Thyroid gland (tissue), 4 donors: ENCODE results near the gene FBXO17. TPM values are rescaled to one million over a fixed set of nuclear protein-coding genes. Genes with fewer than 3 reads are reported as not detected.

Experiments
- DNase-seq, 2 donors: peaks; one replicate each; pipeline ENCODE4 v3.0.0-alpha.2; 2019
- H3K27ac ChIP-seq, 3 donors: fragments of 200-600 bp; sonication (generic); 1 replicate in 2 of 3; 2 replicates in 1 of 3; pipeline ENCODE4 v1.5.1; 2016 to 2019; ENCODE audit warnings: mild to moderate bottlenecking in 1 of 3, moderate library complexity in 1 of 3
- H3K27me3 ChIP-seq: fragments of 200-600 bp; sonication (generic); one replicate; pipeline ENCODE4 v1.5.1; 2019
- H3K36me3 ChIP-seq, 2 donors: fragments of 200-600 bp; sonication (generic); one replicate each; pipeline ENCODE4 v1.5.1; 2016 to 2019
- H3K4me1 ChIP-seq, 2 donors: fragments of 200-600 bp; sonication (generic); one replicate each; pipeline ENCODE4 v1.5.1; 2017 to 2019
- H3K4me3 ChIP-seq, 3 donors: fragments of 200-600 bp; sonication (generic); replicated peaks in 1 of 3; 1 replicate in 2 of 3; 2 replicates in 1 of 3; pipeline ENCODE4 v1.5.1; 2016; ENCODE audit warnings: mild to moderate bottlenecking in 1 of 3
- H3K9me3 ChIP-seq: fragments of 200-600 bp; sonication (generic); one replicate; pipeline ENCODE4 v1.5.1; 2017
- POLR2A ChIP-seq, 2 donors: fragments of 450-650 bp; IDR thresholded peaks; one replicate each; pipeline ENCODE4 v1.6.1; 2017; ENCODE audit warnings: antibody characterized with exemption in 2 of 2, mild to moderate bottlenecking in 2 of 2, moderate library complexity in 1 of 2
- WGBS, 2 donors: methylation state at CpG; one replicate each; pipeline ENCODE4 v1.1.5; 2017; 5-methylcytosine and 5-hydroxymethylcytosine counted together
- intact Hi-C: fragments of 100-400 bp; cut with DNase I; formaldehyde crosslinking; loops from one replicate; pipeline ENCODE4 v1.15.1; 2023
- total RNA-seq, 4 donors: library from RNA; depleted of rRNA; stranded (reverse); fragments of >200 nt; gene quantifications; one replicate each; pipeline ENCODE4 v1.2.3, GENCODE V29; 2016
- TF ChIP-seq, protein P1 (sequence below), 6 experiments: fragments of 200-600 bp in 3 of 6; fragments of 450-650 bp in 3 of 6; sonication (generic) in 3 of 6; IDR thresholded peaks; one replicate each; pipeline ENCODE4 v1.5.1; 2016 to 2019; ENCODE audit warnings: antibody characterized with exemption in 6 of 6, mild to moderate bottlenecking in 2 of 6, inconsistent platforms in 1 of 6, moderate library complexity in 1 of 6

The FBXO17 gene
- total RNA-seq, 4 donors from 2014 or later: 4.3 to 18.0 (median 8.1) TPM

- intact Hi-C loops: no loop called here
- no peak for DNase-seq
- no peaks in the 10 kb centered on the region for H3K9me3 ChIP-seq
- no peaks in the 10 kb centered on the region for H3K27me3 ChIP-seq
- 5 to 6% methylated on average over 8 of the region's 8 CpGs for WGBS, 2 donors
- TF ChIP-seq POLR2A (IDR thresholded peaks at IDR 0.05): no peak
- TF ChIP-seq, protein P1, sequence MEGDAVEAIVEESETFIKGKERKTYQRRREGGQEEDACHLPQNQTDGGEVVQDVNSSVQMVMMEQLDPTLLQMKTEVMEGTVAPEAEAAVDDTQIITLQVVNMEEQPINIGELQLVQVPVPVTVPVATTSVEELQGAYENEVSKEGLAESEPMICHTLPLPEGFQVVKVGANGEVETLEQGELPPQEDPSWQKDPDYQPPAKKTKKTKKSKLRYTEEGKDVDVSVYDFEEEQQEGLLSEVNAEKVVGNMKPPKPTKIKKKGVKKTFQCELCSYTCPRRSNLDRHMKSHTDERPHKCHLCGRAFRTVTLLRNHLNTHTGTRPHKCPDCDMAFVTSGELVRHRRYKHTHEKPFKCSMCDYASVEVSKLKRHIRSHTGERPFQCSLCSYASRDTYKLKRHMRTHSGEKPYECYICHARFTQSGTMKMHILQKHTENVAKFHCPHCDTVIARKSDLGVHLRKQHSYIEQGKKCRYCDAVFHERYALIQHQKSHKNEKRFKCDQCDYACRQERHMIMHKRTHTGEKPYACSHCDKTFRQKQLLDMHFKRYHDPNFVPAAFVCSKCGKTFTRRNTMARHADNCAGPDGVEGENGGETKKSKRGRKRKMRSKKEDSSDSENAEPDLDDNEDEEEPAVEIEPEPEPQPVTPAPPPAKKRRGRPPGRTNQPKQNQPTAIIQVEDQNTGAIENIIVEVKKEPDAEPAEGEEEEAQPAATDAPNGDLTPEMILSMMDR (IDR thresholded peaks at IDR 0.05): no peak
- peaks cover 3% of the 10 kb centered on the region in 2 donors for H3K36me3 ChIP-seq
- peaks cover 17 to 22% of the 10 kb centered on the region in 2 donors for H3K4me1 ChIP-seq
- H3K4me3 ChIP-seq: peak overlapping the region; percentile 86 to 92 (median 89)
- H3K27ac ChIP-seq: peak overlapping the region; percentile 66 to 87 (median 81)
Measured at GRCh38 chr19:38900202-38900629, 75.3 kb downstream of the FBXO17 start.

GRCh38 chr19:38899447-38900201 is 75.9 kb downstream of the FBXO17 start, which contains the start of the genes NFKBIB and SIRT2:
NFKBIB (plus strand) TSS chr19:38899969; CDS start chr19:38900033, 64 bp downstream.
SIRT2 (minus strand) TSS chr19:38899618; CDS start chr19:38899521, 97 bp downstream.
- peak; percentile 100 for DNase-seq
- no peaks in the 10 kb centered on the region for H3K9me3 ChIP-seq
- 0 to 2% methylated on average over 33 to 38 of the region's 64 CpGs for WGBS, 2 donors
- no peaks in the 10 kb centered on the region for H3K27me3 ChIP-seq
- peak within 1 kb of the TSS; percentile 66 to 87 (median 81) for H3K27ac ChIP-seq
- peak; percentile 24 to 88 for TF ChIP-seq POLR2A (IDR thresholded peaks at IDR 0.05)
- TF ChIP-seq, protein P1 (IDR thresholded peaks at IDR 0.05): peak in 1 of 6 experiments; percentile 17
- no peaks in the 10 kb centered on the region for H3K36me3 ChIP-seq
- intact Hi-C loops: loop anchor here (5.0 kb wide), 1 partner anchor 52 kb away; the partner anchor contains the start of gene HNRNPL
- peak within 1 kb of the TSS; percentile 86 to 92 (median 89) for H3K4me3 ChIP-seq
- H3K4me1 ChIP-seq: peaks cover 17 to 22% of the 10 kb centered on the region in 2 donors

DNA sequence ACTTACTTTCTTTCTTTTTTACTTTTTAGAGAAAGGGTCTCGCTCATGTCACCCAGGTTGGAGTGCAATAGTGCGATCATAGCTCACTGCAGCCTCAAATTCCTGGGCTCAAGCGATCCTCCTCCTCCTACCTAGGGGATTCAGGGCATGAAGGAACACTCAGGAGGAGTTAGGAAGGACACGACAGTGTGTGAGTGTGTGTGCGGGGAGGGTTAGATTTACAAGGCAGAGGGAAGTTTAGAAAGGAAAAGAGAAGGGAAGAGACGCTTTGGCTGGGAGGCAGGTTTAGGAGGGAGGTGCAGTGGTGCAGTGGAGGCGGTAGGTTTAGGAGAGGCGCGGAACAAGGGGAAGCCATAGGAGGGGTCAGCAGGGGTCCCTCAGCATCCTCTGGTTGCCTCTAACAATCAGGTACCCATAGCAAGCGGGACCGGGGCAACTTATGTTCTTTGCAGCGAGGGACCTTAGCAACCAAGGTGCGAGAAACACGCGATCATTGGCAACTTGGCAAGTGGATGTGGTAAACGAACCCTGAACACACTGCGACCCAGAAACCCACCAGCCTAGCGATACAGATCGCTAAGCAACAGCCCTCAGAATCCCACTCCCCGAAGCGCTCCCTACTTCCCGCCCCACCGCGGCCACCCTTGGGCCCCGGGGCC is 76.6 kb downstream of the FBXO17 start:
- Histone ChIP-seq H3K27me3 (no peaks in the 10 kb centered on the region), H3K4me1 (peaks cover 20 to 26% of the 10 kb centered on the region in 2 donors), H3K36me3 (no peaks in the 10 kb centered on the region), H3K27ac (peak overlapping the region; percentile 41 to 81 (median 71)), H3K9me3 (no peaks in the 10 kb centered on the region), H3K4me3 (peak overlapping the region; percentile 48 to 71 (median 62))
- WGBS, 2 donors: 6 to 8% methylated on average over 16 to 23 of the region's 25 CpGs
- intact Hi-C loops: loop anchor here (5.0 kb wide), 1 partner anchor 52 kb away; the partner anchor contains the start of gene HNRNPL
- peak in 1 of 2 donors; percentile 40 for DNase-seq
- no peak for TF ChIP-seq POLR2A (IDR thresholded peaks at IDR 0.05)
- TF ChIP-seq, protein P1 (IDR thresholded peaks at IDR 0.05): no peak

DNA sequence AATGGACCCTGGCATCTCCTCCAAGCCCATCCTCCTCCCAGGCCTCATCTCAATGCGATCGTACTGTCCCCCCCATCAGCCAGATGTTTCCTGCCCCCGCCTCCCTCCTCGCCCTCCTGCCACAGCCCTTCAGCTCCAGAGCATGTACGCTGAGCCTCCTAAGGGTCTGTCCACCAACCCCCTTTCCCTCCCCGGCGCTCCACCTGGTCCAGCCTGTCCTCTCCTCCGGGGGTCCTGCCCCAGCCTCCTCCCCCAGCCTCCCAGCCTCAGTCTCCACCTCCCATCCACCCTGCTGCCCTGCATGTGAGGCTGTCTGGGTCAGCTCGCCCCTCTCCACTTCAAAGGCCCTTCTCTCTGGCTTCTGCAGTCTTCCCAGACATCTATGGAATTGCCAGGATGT is 80.6 kb downstream of the FBXO17 start:
- Histone ChIP-seq H3K4me3 (no peak overlapping the region), H3K27me3 (no peaks in the 10 kb centered on the region), H3K27ac (peak overlapping the region in 2 of 3 donors; percentile 4 to 56), H3K9me3 (no peaks in the 10 kb centered on the region), H3K36me3 (peaks cover under 1 to 1% of the 10 kb centered on the region in 2 donors), H3K4me1 (peaks cover 25 to 33% of the 10 kb centered on the region in 2 donors)
- TF ChIP-seq POLR2A (IDR thresholded peaks at IDR 0.05): no peak
- TF ChIP-seq, protein P1 (IDR thresholded peaks at IDR 0.05): no peak
- intact Hi-C loops: loop anchor here (5.0 kb wide), 1 partner anchor 48 kb away; the partner anchor contains the start of gene HNRNPL
- DNase-seq: no peak
- WGBS, 2 donors: 74 to 79% methylated on average over 9 of the region's 9 CpGs
